Measurements from ENCODE around the gene KLF13. TPM values are rescaled to one million over a fixed set of nuclear protein-coding genes. Genes with fewer than 3 reads are reported as not detected.

The KLF13 gene
- total RNA-seq, 6 experiments from 2014 or later, result 22.5 to 29.1 (median 23.5) TPM

GRCh38 chr15:31344266-31344665, 17.6 kb downstream of the KLF13 start:
- no peak for TF ChIP-seq CTCF (IDR thresholded peaks at IDR 0.05)
- Mint-ChIP-seq H3K36me3 (ENCODE audit: low read depth) (no peaks in the 10 kb centered on the region), H3K4me1 (ENCODE audit: low read depth) (peaks cover 11% of the 10 kb centered on the region), H3K4me3 (no peak overlapping the region), H3K27me3 (ENCODE audit: insufficient read depth) (peaks cover 1% of the 10 kb centered on the region; the same call in 1 of the 2 replicates), H3K9me3 (no peaks in the 10 kb centered on the region), H3K27ac (no peak overlapping the region)
- DNase-seq, result no peak

- no peak overlapping the region; the same call in 1 of the 2 replicates for H3K27ac Mint-ChIP-seq
- no peaks in the 10 kb centered on the region for H3K9me3 Mint-ChIP-seq
- no peak for DNase-seq
- no peak overlapping the region for H3K4me3 Mint-ChIP-seq
- peaks cover 1% of the 10 kb centered on the region; the same call in 1 of the 2 replicates for H3K27me3 Mint-ChIP-seq (ENCODE audit: insufficient read depth)
- peaks cover 8% of the 10 kb centered on the region for H3K4me1 Mint-ChIP-seq (ENCODE audit: low read depth)
- H3K36me3 Mint-ChIP-seq (ENCODE audit: low read depth), result no peaks in the 10 kb centered on the region
- no peak for TF ChIP-seq CTCF (IDR thresholded peaks at IDR 0.05)
Measured at GRCh38 chr15:31344823-31345605, 18.4 kb downstream of the KLF13 start.

GRCh38 chr15:31345606-31346366, 19.2 kb downstream of the KLF13 start:
- DNase-seq, result no peak
- Mint-ChIP-seq H3K9me3 (no peaks in the 10 kb centered on the region), H3K4me3 (no peak overlapping the region), H3K27ac (no peak overlapping the region), H3K27me3 (ENCODE audit: insufficient read depth) (peaks cover 1% of the 10 kb centered on the region; the same call in 1 of the 2 replicates), H3K36me3 (ENCODE audit: low read depth) (no peaks in the 10 kb centered on the region), H3K4me1 (ENCODE audit: low read depth) (peaks cover 12% of the 10 kb centered on the region)
- no peak for TF ChIP-seq CTCF (IDR thresholded peaks at IDR 0.05)

GRCh38 chr15:31346367-31347066, 19.9 kb downstream of the KLF13 start:
- Mint-ChIP-seq H3K36me3 (ENCODE audit: low read depth) (no peaks in the 10 kb centered on the region), H3K27me3 (ENCODE audit: insufficient read depth) (peaks cover 1% of the 10 kb centered on the region; the same call in 1 of the 2 replicates), H3K4me3 (no peak overlapping the region), H3K9me3 (no peaks in the 10 kb centered on the region), H3K27ac (no peak overlapping the region), H3K4me1 (ENCODE audit: low read depth) (peaks cover 20% of the 10 kb centered on the region)
- TF ChIP-seq CTCF (IDR thresholded peaks at IDR 0.05), result no peak
- DNase-seq, result no peak
